Hippocampal formation (tissue), 2 donors: Measurements from ENCODE around the gene USH1C.

Experiments
- DNase-seq, 2 donors: peaks; one replicate each; lab custom pipeline; 2025; lab: John Stamatoyannopoulos, UW

USH1C gene

GRCh38 chr11:17504330-17505107 lies 39.7 kb downstream of the USH1C start:
- peak; percentile 69 to 78 for DNase-seq

- DNase-seq, result no peak
These were observed 41.6 kb downstream of the USH1C start for GRCh38 chr11:17502630-17503029.

DNA sequence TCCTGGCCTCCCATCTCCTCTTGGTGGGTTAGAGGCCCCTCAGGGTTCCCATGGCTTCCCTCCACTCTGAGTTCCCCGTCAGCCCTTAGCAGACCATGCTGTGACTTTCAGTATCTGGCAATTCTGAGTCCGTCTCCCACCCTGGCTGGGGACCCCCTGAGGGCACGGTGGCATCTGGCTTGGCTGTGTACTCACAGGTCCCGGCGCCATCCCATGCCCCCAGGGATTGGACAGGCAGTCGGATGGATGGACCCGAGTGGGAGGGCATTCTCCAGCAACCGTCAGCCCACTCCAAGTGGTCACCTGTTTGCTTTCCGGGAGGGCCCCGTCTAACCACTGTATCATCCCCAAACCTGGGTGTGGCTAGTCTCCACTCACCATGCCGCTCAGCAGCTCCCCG lies 43.5 kb downstream of the USH1C start:
- no peak for DNase-seq

DNA sequence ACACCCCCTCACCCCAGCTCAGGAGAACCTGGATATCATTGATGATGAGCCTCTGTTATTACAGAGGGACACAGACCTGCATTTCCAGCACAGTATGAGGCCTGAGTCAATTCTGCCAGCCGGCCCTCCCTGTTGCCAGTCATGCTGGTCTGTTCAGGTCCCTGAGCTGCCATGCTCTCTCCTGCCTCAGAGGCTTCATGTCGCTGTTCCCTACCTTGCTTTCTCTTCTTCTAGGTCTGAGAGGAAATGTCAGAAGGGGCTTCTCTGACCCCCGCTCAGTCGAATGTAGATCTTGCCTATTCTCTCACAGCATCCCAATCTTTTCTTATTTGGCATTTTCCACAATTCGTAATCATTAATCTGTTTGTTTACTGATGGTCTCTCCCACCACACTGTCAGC lies 45.7 kb downstream of the USH1C start:
- no peak for DNase-seq

- DNase-seq, result no peak
These were observed 46.2 kb downstream of the USH1C start for GRCh38 chr11:17498058-17498457.

DNA sequence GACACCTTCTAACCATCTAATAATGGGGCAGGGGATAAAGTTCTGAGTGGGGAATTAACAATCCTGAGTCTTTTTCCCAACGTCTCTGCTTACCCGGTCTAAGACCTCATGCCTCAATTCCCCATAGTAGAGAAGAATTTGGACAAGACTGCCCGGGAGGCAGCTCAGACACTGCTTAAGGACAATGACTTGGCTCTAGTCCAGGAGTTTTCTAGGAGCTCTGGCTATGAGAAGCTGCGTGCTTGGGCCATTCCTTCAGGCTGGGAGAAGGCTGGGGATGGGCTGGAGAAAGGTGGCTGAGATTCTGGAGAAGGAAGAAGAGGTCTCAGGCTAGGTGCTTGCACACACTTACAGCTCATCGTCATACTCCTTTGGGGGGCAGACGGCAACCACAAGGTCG lies 47.8 kb downstream of the USH1C start:
- DNase-seq, result no peak

- no peak for DNase-seq
These were observed 50.2 kb downstream of the USH1C start for GRCh38 chr11:17494019-17494418.

GRCh38 chr11:17490938-17491337 lies 53.3 kb downstream of the USH1C start:
- no peak for DNase-seq

DNA sequence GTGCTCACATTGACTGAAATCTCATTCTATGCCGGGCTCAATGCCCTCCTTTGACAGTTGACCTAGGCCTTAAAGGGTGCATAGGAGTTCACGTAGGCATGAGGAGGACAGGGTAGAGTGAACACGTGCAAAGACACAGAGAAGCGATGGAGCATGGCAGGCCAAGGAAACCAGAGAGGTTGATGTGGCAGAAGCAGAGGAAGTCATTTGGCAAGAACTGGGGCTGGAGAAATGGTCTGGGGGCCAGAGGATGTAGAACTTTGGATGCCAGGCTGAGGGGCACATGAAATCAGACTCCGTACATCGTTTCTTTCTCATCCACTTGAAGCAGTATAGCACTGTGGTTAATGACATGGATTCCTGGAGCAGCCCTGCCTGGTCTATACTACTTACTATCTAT lies 54.0 kb downstream of the USH1C start:
- no peak for DNase-seq

DNA sequence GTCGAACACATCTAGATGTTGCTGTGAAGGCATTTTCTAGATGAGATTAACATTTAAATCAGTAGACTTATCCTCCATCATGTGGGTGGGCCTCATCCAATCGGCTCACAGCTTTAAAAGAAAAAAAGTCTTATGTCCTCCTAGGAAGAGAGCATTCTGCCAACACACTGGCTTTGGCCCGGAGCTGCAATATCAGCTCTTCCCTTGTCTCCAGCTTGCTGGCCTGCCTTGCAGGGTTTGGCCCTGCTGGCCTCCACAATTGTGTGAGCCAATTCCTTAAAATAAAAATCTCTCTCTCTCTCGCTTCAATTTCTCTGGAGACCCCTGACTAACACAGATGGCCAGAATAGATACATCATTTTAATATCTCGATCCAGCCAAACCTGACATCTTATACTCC lies 54.5 kb downstream of the USH1C start:
- no peak for DNase-seq

DNA sequence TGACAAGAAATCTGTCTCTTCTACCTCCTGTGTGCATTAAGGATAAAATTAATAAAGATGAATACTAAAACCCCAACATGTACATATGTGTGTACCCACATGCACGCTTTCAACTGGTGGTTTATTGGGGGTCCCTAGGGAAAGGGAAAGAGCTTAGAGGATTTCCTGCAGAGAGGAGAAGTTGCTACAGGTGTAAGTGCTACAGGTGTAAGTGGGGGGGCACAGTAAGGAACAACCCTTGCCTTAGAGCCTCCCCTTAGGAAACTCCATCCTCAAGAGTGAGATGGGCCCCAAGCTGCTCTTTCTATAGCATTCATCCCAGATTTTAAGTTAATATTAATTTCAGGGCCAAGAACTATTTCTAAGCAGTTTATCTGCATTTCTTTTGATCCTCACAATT lies 55.7 kb downstream of the USH1C start:
- DNase-seq, result no peak

- no peak for DNase-seq
These were observed 57.6 kb downstream of the USH1C start for GRCh38 chr11:17486646-17487045.

DNA sequence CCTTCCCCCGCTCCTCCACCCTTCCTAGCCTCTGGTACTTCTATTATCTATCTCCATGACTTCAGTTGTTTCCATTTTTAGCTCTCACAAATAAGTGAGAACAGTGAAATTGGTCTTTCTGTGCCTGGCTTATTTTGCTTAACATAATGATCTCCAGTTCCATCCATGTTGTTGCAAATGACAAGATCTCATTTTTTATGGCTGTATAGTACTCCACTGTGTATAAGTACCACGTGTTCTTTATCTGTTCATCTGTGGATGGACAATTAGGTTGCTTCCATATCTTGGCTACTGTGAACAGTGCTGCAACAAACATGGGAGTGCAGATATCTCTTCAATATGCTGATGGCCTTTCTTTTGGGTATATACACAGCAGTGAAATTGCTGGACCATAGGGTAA lies 60.7 kb downstream of the USH1C start:
- DNase-seq, result no peak

DNA sequence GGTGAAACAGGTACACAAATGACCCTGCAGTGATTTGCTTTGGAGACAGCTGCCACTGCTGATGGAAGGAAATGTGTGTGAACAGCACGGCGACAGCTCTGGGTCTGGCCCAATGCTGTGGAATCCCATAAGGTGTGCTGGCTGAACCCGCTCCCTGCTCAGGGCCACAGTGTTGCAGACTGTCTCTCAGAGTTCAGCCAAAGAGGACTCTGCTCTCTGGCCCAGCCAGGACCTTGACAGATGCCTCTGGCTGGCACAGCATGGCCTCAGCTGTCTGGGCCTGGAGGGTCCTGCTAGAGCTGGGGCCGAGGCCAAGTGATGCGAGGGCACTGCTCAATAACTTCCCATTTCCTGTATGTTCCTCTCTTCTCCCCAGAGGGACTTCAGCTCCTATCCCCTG lies 62.3 kb downstream of the USH1C start:
- DNase-seq, result no peak

DNA sequence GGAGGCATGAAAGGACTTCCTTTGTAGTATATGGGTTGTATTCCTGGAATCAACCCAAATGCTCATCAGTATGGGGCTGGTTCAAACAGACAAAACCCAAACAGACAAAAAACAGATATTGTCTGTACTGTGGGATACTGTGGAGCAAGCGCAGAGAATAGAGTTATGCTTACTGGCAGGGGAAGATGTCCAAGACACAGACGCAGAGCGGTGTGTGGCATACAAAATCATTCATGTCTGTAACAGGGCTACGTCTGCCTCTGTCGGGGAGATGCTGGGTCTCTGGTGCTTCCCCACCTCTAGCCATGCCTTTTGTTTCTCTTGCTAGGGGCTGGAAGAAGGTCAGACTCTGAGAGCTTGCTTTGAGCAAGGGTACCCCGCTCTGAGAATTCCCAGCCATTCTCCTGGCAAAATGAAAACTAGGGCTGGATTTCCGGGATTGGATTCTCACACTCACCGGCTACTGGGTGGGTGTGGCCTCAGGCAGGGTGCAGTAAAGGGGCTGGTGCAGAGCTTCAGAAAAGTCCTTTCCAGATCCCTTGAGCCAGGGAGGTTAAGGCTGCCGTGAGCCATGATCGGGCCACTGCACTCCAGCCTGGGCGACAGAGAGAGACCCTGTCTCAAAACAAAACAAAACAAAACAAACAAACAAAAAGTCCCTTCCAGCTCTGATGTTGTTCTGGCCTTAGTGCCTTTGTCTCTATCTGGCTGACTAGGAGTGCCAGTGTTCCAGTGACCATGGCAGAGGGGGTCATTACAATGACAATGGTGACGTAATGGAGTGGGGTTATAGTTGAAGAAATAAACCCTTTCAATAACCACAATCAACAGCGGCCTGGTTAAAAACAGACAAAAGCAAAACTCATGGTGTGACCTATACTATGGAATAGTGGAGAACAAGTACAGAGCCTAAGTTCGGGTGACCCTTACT lies 64.7 kb downstream of the USH1C start:
- peak; percentile 16 to 28 for DNase-seq

- DNase-seq, result no peak
These were observed 66.1 kb downstream of the USH1C start for GRCh38 chr11:17478070-17478469.

GRCh38 chr11:17477361-17477760 lies 66.9 kb downstream of the USH1C start:
- DNase-seq, result no peak

GRCh38 chr11:17477084-17477333 lies 67.2 kb downstream of the USH1C start:
- DNase-seq, result no peak

DNA sequence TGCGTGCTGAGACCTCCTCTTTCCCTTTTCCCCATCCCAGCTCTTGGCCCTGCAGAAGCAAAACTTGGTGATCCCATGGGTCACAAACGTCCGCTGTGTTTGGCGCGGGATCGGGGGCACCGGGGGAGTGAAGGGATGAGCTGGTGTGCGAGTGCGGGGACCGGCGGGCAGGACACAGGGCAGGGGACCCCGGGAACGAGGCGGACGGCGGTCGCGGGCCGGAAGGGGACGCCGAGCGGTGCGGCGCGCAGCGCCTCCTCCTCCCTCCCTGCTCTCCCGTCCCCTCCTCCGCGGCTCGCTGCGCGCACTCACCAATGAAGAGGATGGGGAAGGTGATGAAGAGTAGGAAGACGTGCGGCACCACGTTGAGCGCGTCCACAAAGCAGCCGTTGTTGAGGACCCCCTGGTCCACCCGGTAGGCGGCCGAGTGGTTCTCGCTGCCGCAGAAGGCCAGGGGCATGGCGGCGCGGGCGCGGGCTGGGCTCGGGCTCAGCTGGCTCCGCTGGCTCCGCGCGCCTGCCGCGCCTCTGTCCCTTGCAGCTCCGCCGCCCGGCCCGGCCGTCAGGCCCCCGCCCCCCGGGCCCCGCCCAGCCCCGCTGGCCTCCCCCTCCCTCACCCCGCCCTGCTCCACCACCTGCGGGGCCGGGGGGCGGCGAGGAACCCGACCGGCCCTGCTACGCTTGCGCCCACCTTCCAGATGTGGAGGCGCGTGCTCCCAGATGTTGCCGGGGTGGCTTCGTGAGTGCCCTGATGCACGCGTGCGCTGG lies 67.7 kb downstream of the USH1C start, which contains the start of gene ABCC8:
TSS of gene ABCC8 (minus strand) at position 529 of the 767 bp plus-strand sequence. CDS start at position 460, 69 bp downstream.
- no peak for DNase-seq

DNA sequence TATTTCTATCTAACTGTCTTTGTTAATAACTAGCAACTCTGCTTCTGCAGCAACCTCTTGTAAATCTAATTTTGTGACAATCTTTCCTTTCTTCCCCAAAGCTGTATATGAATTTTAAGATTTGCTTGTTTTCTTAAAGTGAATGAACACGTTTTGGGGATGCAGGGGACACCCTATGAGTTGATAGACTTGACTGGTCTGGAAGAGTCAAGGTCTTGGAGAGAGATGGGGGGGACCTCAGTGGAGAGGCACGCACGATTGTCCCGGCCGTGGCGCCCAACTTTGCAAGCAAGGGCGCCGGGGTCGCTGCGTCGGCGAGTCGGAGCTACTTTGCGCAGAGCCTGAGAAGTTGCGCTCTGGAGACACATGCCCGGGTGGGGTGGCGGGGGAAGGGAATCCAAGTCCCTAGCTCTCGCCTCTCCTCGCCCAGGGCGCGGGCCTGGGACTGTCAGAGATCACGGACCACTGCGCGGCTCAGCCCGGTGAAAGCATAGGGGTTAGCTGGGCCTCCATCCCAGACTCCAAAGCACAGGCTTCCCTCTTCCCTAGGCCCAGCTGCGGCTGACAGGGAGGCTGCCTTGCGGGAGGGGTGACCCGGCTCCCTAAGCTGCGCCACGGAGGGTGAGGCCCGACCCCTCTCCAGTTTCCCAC lies 68.4 kb downstream of the USH1C start:
- DNase-seq, result no peak

GRCh38 chr11:17473071-17473744 lies 71.0 kb downstream of the USH1C start:
- DNase-seq, result peak in 1 of 2 donors; percentile 7
